Immature natural killer cell (primary cell): Measurements from ENCODE around the gene MAP2. TPM values are rescaled to one million over a fixed set of nuclear protein-coding genes. Genes with fewer than 3 reads are reported as not detected.

ENCODE experiments used
- DNase-seq, 3 donors: peaks; one replicate each; pipeline ENCODE4 v3.0.0; 2022; ENCODE audit warnings: mixed read lengths in 1 of 3
- H3K27ac Mint-ChIP-seq, 6 donors: one replicate each; pipeline ENCODE4 v1.8.0; 2020; ENCODE audit warnings: mixed read lengths in 6 of 6, mild to moderate bottlenecking in 5 of 6, inconsistent platforms in 4 of 6, moderate library complexity in 3 of 6
- H3K27me3 Mint-ChIP-seq, 3 donors: one replicate each; pipeline ENCODE4 v1.8.0; 2020 to 2021; ENCODE audit warnings: low read depth in 3 of 3, mild to moderate bottlenecking in 3 of 3, mixed read lengths in 3 of 3, moderate library complexity in 3 of 3, inconsistent platforms in 1 of 3
- H3K36me3 Mint-ChIP-seq, 3 donors: one replicate each; pipeline ENCODE4 v1.8.0; 2020; ENCODE audit warnings: mixed read lengths in 3 of 3, inconsistent platforms in 2 of 3, mild to moderate bottlenecking in 2 of 3
- H3K4me1 Mint-ChIP-seq, 2 donors: one replicate each; pipeline ENCODE4 v1.8.0; 2020; ENCODE audit warnings: inconsistent platforms in 2 of 2, mild to moderate bottlenecking in 2 of 2, mixed read lengths in 2 of 2, moderate library complexity in 1 of 2
- H3K4me3 Mint-ChIP-seq, 5 donors: one replicate each; pipeline ENCODE4 v1.8.0; 2020; ENCODE audit warnings: mild to moderate bottlenecking in 5 of 5, mixed read lengths in 5 of 5, inconsistent platforms in 3 of 5, moderate library complexity in 3 of 5
- H3K9me3 Mint-ChIP-seq, 6 donors: one replicate each; pipeline ENCODE4 v1.8.0; 2020; ENCODE audit warnings: mild to moderate bottlenecking in 6 of 6, mixed read lengths in 6 of 6, inconsistent platforms in 4 of 6, moderate library complexity in 3 of 6
- polyA plus RNA-seq, 3 donors: library from polyadenylated mRNA; unstranded; fragments of 300-500 nt; fragmentation: Illumina TruSeq; gene quantifications; one replicate each; pipeline ENCODE4 v1.2.3, GENCODE V29; 2021

The MAP2 gene
- polyA plus RNA-seq, 3 donors from 2014 or later = not detected

DNA sequence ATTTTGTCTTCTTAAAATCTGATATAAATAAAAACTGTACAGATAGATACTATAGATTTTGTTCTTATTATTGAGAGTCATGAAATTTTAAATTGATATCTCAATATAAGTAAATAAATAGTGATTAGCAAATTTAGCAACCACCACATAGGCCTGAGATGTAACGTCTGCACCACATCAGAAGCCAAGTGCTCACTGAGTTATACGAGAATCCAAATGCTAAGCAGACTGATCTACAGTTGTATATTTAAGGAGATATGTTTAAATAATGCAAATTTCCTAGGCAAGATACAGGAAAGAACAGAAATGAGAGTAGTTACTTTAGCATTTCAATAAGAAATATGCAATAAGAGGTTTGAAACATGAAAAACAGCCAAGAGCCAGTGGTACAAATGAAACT, 262.6 kb downstream of the MAP2 start:
- DNase-seq = no peak
- no peaks in the 10 kb centered on the region for H3K4me1 Mint-ChIP-seq

DNA sequence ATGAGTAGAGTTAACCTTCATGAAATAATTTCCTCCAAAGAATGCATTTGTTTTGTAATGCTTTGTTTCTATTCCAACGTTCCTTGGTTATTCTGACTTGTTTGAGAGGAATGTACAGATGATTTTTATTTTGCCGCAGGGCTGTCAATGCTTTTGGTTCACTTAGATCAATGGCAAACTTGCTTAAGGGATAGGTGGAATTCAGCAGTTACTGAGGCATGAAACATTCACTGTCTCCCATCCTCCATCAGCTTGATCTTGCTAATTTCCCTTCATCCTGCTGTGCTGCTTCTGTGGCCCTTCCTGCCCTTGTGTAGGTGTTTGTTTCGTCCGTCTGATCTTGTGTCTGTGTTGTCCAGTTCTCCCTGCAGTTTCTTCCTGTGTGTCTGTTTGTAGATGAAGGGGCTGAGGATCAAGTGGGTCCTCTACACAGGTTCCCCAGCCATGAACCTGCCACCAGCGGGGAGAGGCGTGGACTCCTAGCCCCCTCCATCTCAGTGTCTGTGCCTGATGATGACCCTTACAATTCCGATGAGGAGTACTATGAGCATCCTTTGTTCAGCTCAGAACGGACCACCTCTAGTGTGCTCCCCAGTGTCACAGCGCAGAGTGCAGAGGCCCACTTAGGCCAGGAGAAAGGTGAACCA, 263.6 kb downstream of the MAP2 start:
- Mint-ChIP-seq H3K4me3 (no peak overlapping the region), H3K27me3 (peaks cover 0 to 2% (median 0%) of the 10 kb centered on the region in 3 donors), H3K27ac (no peak overlapping the region), H3K36me3 (no peaks in the 10 kb centered on the region), H3K4me1 (no peaks in the 10 kb centered on the region), H3K9me3 (peaks cover under 1 to 8% (median 4%) of the 10 kb centered on the region in 6 donors)
- DNase-seq = no peak

More for the DNA sequence above, 262.6 kb downstream of the MAP2 start:
- Mint-ChIP-seq H3K9me3 (peaks cover 0 to 5% (median 4%) of the 10 kb centered on the region in 6 donors), H3K4me3 (no peak overlapping the region), H3K27me3 (peaks cover 0 to 2% (median 0%) of the 10 kb centered on the region in 3 donors), H3K36me3 (no peaks in the 10 kb centered on the region), H3K27ac (no peak overlapping the region)

DNA sequence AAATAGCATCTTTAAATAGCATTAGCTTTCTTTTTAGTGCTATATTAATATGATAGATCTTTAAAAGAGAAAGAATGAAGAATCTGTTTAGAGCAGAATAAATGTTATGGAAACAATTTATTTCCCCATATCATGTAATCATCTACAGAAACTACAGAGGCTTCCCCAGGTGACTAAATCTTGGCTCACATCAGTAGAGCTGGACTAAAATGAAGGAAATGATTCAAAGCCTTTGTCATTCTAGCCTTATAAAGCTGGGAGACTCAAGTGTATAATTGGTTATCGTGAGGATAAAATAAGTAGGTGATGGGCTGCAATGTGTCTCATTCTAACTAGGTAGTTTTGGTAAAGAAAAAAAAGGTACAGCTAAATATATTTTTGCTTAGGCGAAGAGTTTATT, 264.5 kb downstream of the MAP2 start:
- Mint-ChIP-seq H3K9me3 (peaks cover 0 to 12% (median 4%) of the 10 kb centered on the region in 6 donors), H3K36me3 (no peaks in the 10 kb centered on the region), H3K4me1 (no peaks in the 10 kb centered on the region), H3K27ac (no peak overlapping the region), H3K4me3 (no peak overlapping the region), H3K27me3 (peaks cover 0 to 2% (median 0%) of the 10 kb centered on the region in 3 donors)
- DNase-seq = no peak

DNA sequence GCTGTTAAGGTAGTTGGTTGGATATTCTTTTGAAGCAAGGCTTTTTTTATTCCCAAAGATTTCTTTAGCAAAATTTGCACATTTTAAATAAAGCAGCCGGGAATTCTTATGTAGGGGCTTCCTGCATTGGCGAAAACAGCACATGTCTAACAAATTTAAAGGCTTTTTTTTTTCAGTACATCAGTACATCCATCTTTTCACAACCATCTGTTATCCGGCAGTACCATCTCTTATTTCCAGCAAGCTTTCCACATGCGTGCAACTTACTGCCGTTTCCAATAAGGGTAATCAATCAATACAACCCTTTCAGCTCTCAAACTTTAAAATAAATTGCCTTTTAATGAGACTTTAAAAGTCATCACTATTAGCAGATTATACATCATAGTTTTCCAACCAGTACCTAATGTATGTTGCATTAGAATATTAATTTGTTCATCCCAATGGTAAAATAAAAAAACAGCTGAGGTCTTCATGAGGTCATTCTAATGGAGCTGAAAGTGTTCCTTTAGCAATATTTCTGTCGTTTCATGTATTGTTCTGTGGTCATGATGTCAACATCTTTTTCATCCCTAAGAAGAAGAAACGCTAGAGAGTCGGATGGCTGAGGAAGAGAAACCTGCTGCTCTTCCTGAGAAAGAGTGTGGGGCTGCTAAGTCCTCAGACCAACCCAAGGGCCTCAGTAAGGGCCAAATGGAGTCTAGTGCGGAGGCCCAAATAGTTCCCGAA, 266.3 kb downstream of the MAP2 start:
- DNase-seq = no peak
- Mint-ChIP-seq H3K27me3 (peaks cover 0 to 2% (median under 1%) of the 10 kb centered on the region in 3 donors), H3K36me3 (no peaks in the 10 kb centered on the region), H3K4me3 (no peak overlapping the region), H3K27ac (no peak overlapping the region), H3K9me3 (peaks cover 2 to 21% (median 5%) of the 10 kb centered on the region in 6 donors), H3K4me1 (no peaks in the 10 kb centered on the region)

DNA sequence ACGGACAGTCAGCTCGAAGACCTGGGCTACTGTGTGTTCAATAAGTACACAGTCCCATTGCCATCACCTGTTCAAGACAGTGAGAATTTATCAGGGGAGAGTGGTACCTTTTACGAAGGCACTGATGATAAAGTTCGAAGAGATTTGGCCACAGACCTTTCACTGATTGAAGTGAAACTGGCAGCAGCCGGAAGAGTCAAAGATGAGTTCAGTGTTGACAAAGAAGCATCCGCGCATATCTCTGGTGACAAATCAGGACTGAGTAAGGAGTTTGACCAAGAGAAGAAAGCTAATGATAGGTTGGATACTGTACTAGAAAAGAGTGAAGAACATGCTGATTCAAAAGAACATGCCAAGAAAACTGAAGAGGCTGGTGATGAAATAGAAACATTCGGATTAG, 270.9 kb downstream of the MAP2 start:
- H3K9me3 Mint-ChIP-seq = peaks cover 2 to 22% (median 6%) of the 10 kb centered on the region in 6 donors
- H3K27me3 Mint-ChIP-seq = peaks cover 0 to 2% (median 0%) of the 10 kb centered on the region in 3 donors
- no peak overlapping the region for H3K4me3 Mint-ChIP-seq
- DNase-seq = no peak
- H3K4me1 Mint-ChIP-seq = no peaks in the 10 kb centered on the region
- H3K36me3 Mint-ChIP-seq = no peaks in the 10 kb centered on the region
- H3K27ac Mint-ChIP-seq = no peak overlapping the region

DNA sequence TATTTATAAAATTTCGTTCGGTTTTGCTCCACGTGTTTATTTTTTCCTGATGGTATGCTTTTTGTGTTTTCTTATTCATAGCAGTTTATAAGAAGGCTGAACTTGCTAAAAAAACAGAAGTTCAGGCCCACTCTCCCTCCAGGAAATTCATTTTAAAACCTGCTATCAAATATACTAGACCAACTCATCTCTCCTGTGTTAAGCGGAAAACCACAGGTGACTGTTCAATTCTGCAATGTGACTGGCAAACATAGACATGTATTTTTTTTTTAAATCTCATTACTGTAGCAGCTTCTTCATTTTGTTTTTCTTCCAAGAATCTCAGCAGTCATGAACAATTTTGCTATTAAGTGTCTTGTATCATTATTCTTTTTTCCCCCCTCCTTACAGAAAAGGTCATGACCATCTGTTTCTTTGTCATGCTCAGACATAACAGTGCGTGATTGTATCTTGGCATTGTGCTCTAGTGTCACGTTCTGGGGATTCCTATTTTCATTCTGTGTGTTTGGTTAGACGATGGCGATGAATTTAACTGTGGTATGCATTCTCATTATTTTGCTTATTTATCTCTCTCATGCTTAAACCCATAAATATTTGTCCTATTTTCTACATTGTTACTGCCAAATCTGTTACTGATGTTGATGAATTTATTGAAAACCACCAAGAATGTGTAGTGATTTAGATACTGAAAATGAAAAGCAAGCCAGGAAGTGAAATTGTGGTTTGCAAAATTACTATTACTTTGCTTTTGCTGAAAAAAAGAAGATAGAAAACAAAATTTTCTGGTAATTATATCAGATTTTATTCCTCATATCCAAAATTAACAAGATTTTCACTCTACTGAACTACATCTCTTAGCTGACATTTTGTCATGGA, 273.2 kb downstream of the MAP2 start:
- Mint-ChIP-seq H3K4me3 (no peak overlapping the region), H3K4me1 (no peaks in the 10 kb centered on the region), H3K9me3 (peaks cover 0 to 22% (median 6%) of the 10 kb centered on the region in 6 donors), H3K27me3 (peaks cover 0 to 2% (median 0%) of the 10 kb centered on the region in 3 donors), H3K36me3 (no peaks in the 10 kb centered on the region), H3K27ac (no peak overlapping the region)
- no peak for DNase-seq

DNA sequence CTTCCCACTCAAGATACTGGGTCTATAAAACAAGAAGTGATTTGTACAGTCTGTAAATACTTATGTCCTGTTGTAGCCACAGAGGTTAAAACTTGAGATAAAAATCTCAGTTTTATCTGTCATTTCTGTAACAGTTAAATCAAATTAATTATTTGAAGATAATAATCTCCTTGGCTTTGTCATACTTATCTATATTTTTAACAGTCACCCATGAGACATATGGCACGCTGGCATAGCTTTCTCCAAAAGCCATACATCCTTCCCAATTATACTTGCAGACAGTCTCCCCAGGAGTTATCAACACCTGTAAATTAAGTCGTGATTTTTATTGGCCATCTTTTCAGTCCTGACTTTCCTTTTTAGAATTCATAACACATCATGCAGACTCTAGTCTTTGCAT, 278.9 kb downstream of the MAP2 start:
- no peak for DNase-seq
- no peak overlapping the region for H3K27ac Mint-ChIP-seq
- H3K4me1 Mint-ChIP-seq = no peaks in the 10 kb centered on the region
- no peak overlapping the region for H3K4me3 Mint-ChIP-seq
- H3K36me3 Mint-ChIP-seq = no peaks in the 10 kb centered on the region
- H3K27me3 Mint-ChIP-seq = no peaks in the 10 kb centered on the region
- peaks cover 0 to 3% (median 0%) of the 10 kb centered on the region in 6 donors for H3K9me3 Mint-ChIP-seq

DNA sequence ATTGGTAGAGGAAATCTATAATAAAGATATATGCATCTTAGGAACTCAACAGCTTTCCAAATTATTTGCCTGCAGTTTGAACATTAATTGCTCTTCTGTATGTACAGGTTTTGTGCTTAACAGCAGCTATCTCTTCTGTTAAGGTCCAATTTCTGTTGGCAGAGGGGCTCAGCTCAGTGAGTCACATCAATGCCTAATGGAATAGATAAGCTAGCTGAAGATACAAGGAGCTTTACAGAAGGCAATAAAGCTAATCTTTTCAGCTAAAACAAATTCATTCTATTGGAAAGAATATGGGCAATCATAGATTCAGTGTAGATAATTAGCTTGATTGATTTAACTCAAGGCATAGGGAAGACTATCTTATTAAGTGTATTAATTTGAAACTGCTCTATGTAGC, 289.4 kb downstream of the MAP2 start:
- Mint-ChIP-seq H3K27me3 (no peaks in the 10 kb centered on the region), H3K4me1 (no peaks in the 10 kb centered on the region), H3K4me3 (no peak overlapping the region), H3K36me3 (no peaks in the 10 kb centered on the region), H3K9me3 (peaks cover 0 to 5% (median 2%) of the 10 kb centered on the region in 6 donors), H3K27ac (no peak overlapping the region)
- DNase-seq = no peak

DNA sequence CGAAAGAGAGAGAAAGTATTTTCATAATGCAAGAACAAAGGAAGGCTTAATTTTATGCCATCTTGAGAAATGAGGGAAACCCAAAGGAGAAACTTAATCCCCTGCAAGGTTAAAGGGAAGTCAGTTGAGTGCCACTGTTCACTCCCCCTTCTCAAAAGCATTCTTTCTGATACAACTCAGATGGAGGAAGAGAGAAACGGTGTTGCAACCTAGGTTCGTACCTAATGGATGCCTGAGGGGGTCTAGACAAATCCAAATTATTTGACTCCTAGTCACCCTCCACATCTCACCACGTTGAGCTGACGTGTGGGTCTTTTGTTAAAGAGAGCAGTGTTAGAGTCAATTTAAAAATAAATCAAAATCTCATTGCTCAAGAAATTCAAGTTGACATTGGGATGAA, 295.2 kb downstream of the MAP2 start:
- Mint-ChIP-seq H3K36me3 (no peaks in the 10 kb centered on the region), H3K4me1 (no peaks in the 10 kb centered on the region), H3K27me3 (no peaks in the 10 kb centered on the region), H3K9me3 (peaks cover 0 to 9% (median 4%) of the 10 kb centered on the region in 6 donors), H3K27ac (no peak overlapping the region), H3K4me3 (no peak overlapping the region)
- DNase-seq = no peak

DNA sequence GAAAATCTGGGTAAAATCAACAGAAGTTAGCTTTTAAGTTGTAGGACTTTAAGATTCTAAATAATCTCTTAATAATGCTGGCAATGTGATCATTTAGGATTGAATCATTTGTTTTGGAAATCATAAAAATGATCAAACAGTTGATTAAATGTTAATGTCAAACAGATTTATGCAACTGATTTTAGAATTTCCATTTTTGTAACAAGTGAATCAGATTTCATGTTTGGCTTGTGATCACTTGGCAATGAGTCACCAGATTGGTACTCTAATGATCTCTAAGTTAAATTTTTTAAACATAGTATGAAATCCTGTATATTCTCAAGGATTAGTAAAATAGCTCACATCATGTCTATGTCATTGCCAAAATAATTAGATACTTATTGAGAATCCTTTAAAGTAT, 297.6 kb downstream of the MAP2 start:
- peaks cover 0 to 8% (median 5%) of the 10 kb centered on the region in 6 donors for H3K9me3 Mint-ChIP-seq
- H3K27ac Mint-ChIP-seq = no peak overlapping the region
- H3K4me3 Mint-ChIP-seq = no peak overlapping the region
- H3K27me3 Mint-ChIP-seq = no peaks in the 10 kb centered on the region
- no peaks in the 10 kb centered on the region for H3K4me1 Mint-ChIP-seq
- no peaks in the 10 kb centered on the region for H3K36me3 Mint-ChIP-seq
- no peak for DNase-seq

DNA sequence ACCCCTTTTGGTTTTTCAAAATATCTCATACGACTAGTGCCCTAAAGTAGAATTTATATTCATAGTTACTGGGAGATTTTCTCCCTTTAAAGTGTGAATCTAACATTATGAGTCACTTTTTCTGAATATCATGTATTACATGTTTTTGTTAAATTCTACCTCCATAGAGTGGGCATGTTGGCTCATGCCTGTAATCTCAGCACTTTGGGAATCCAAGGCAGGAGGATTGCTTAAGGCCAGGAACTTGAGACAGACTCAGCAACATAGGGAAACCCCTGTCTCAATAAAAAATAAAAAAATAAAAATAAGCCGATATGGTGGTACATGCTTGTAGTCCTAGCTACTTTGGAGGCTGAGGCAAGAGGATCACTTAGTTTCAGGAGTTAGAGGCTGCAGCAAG, 302.5 kb downstream of the MAP2 start:
- Mint-ChIP-seq H3K36me3 (no peaks in the 10 kb centered on the region), H3K4me1 (no peaks in the 10 kb centered on the region), H3K4me3 (no peak overlapping the region), H3K9me3 (peaks cover 0 to 4% (median 0%) of the 10 kb centered on the region in 6 donors), H3K27me3 (no peaks in the 10 kb centered on the region), H3K27ac (no peak overlapping the region)
- no peak for DNase-seq

DNA sequence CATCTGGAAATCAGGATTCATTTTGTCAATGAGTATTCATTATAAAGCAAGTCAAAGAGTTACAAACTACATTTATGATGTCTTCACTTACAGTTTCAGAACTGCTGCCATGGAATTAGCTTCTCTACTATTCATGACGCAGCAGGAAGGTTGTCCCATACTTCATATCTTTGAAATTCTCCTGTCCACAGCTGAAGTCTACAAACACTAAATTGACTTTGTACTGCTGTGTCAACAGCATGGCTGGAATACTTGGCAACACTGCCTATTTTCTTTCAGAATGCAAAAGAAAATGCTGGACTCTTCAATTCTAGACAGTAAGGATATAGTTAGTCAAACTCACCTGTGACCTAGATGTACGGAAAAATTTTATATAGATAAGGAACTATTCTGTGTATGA, 303.2 kb downstream of the MAP2 start:
- Mint-ChIP-seq H3K9me3 (peaks cover 0 to 4% (median 0%) of the 10 kb centered on the region in 6 donors), H3K4me3 (no peak overlapping the region), H3K27me3 (no peaks in the 10 kb centered on the region), H3K36me3 (no peaks in the 10 kb centered on the region), H3K4me1 (no peaks in the 10 kb centered on the region), H3K27ac (no peak overlapping the region)
- no peak for DNase-seq

DNA sequence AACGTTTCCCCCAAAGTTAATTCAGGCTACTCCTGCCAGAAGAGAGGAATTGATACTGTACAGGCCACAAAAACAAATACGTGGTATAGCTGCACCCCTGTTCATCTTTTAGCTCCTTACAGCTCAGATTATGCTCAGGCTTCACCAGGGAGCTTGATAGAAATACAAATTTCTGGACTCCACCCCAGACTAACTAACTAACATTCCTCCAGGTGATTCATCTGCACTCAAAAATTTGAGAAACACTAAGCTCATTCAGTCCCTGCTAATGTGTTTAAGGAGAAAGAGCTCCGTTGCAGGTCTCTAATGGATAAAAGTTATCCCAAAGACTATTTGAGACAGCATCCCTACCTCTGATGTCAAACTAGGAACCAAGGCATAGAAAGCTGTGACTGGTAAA, 311.0 kb downstream of the MAP2 start:
- H3K4me1 Mint-ChIP-seq = no peaks in the 10 kb centered on the region
- H3K27me3 Mint-ChIP-seq = no peaks in the 10 kb centered on the region
- no peaks in the 10 kb centered on the region for H3K36me3 Mint-ChIP-seq
- H3K9me3 Mint-ChIP-seq = peaks cover 0 to 11% (median under 1%) of the 10 kb centered on the region in 6 donors
- no peak overlapping the region for H3K27ac Mint-ChIP-seq
- no peak overlapping the region for H3K4me3 Mint-ChIP-seq
- DNase-seq = no peak

DNA sequence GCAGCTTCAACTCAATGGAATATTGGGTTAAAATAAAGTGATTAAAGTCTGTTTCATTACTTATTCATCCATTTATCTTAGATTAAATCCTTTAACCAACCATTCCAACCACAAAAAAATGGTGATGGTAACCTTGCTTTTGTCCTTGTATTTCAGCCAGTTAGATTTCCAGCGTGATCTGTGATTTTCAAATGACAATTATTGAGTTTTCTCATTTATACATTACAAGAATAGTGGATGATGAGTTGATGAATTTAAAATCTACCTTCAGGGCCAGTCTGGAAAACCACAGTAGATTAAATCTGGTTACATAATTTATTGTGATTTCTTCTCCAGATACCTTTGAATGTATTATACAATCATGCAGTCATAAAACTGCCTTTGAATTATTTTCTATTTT, 318.1 kb downstream of the MAP2 start:
- Mint-ChIP-seq H3K4me3 (no peak overlapping the region), H3K9me3 (peaks cover 0 to 11% (median 3%) of the 10 kb centered on the region in 6 donors), H3K4me1 (no peaks in the 10 kb centered on the region), H3K36me3 (no peaks in the 10 kb centered on the region), H3K27me3 (no peaks in the 10 kb centered on the region), H3K27ac (no peak overlapping the region)
- no peak for DNase-seq
